ENCODE results near the gene PPP3CA. TPM values are rescaled to one million over a fixed set of nuclear protein-coding genes. Genes with fewer than 3 reads are reported as not detected.

Gene PPP3CA
- total and polyA plus RNA-seq, 11 donors = 5.9 to 32.5 (median 19.3) TPM

- Histone ChIP-seq H3K4me1 (peaks cover 0 to 13% (median 0%) of the 10 kb centered on the region in 12 donors), H3K27me3 (no peaks in the 10 kb centered on the region), H3K9me3 (no peaks in the 10 kb centered on the region), H3K4me3 (no peak overlapping the region), H3K27ac (no peak overlapping the region), H3K36me3 (no peaks in the 10 kb centered on the region)
- DNase-seq (no peak), ATAC-seq (no peak)
- intact Hi-C loops (cut with DNase I) = no loop called here
- TF ChIP-seq POLR2A (IDR thresholded peaks at IDR 0.05) = no peak
- no peak for TF ChIP-seq CTCF (IDR thresholded peaks at IDR 0.05)
Measured at GRCh38 chr4:101122019-101122418, 225.3 kb downstream of the PPP3CA start.

- intact Hi-C loops (cut with DNase I) = no loop called here
- Histone ChIP-seq H3K27me3 (no peaks in the 10 kb centered on the region), H3K27ac (no peak overlapping the region), H3K9me3 (no peaks in the 10 kb centered on the region), H3K4me1 (peaks cover 0 to 14% (median 0%) of the 10 kb centered on the region in 12 donors), H3K36me3 (no peaks in the 10 kb centered on the region), H3K4me3 (no peak overlapping the region)
- DNase-seq = no peak
- no peak for ATAC-seq
- WGBS, 4 donors = 93 to 96% (median 95%) methylated on average over 3 of the region's 3 CpGs
- TF ChIP-seq CTCF (IDR thresholded peaks at IDR 0.05) (no peak), POLR2A (IDR thresholded peaks at IDR 0.05) (no peak)
Measured at GRCh38 chr4:101119141-101119540, 228.2 kb downstream of the PPP3CA start.

GRCh38 chr4:101118617-101119016 lies 228.7 kb downstream of the PPP3CA start:
- intact Hi-C loops (cut with DNase I) = no loop called here
- H3K4me1 ChIP-seq = peaks cover 0 to 19% (median 0%) of the 10 kb centered on the region in 12 donors
- ATAC-seq (no peak), DNase-seq (no peak)
- H3K36me3 ChIP-seq = no peaks in the 10 kb centered on the region
- no peaks in the 10 kb centered on the region for H3K9me3 ChIP-seq
- H3K27me3 ChIP-seq = no peaks in the 10 kb centered on the region
- H3K27ac ChIP-seq = no peak overlapping the region
- TF ChIP-seq POLR2A (IDR thresholded peaks at IDR 0.05) (no peak), CTCF (IDR thresholded peaks at IDR 0.05) (no peak)
- 69 to 83% (median 78%) methylated on average over 1 of the region's 1 CpG for whole genome bisulfite sequencing, 4 donors
- H3K4me3 ChIP-seq = no peak overlapping the region

GRCh38 chr4:101115887-101116286 lies 231.4 kb downstream of the PPP3CA start:
- TF ChIP-seq CTCF (IDR thresholded peaks at IDR 0.05) (no peak), POLR2A (IDR thresholded peaks at IDR 0.05) (no peak)
- no peak overlapping the region for H3K4me3 ChIP-seq
- no peaks in the 10 kb centered on the region for H3K9me3 ChIP-seq
- intact Hi-C loops (cut with DNase I) = no loop called here
- H3K27ac ChIP-seq = no peak overlapping the region
- WGBS, 4 donors = 82 to 92% (median 88%) methylated on average over 4 of the region's 4 CpGs
- ATAC-seq = no peak
- H3K36me3 ChIP-seq = no peaks in the 10 kb centered on the region
- no peak for DNase-seq
- H3K27me3 ChIP-seq = no peaks in the 10 kb centered on the region
- peaks cover 0 to 19% (median 0%) of the 10 kb centered on the region in 12 donors for H3K4me1 ChIP-seq
